Mesenchymal stem cell (in vitro differentiated cells and primary cell): ENCODE data around the gene NOTUM.
A peak's percentile ranks its signal among the peaks of the same experiment; 100 is the strongest.

Source experiments
- DNase-seq: peaks from one replicate; pipeline ENCODE4 v3.0.0-alpha.2; 2013
- H2AFZ ChIP-seq: one replicate; pipeline ENCODE4 v1.6.1; 2013; ENCODE audit warnings: low read depth, mild to moderate bottlenecking, control low read depth, inconsistent platforms, low read length, moderate library complexity
- H2AK5ac ChIP-seq: 2 replicates; pipeline ENCODE4 v1.6.1; 2013; ENCODE audit warnings: low read length, moderate library complexity, mild to moderate bottlenecking, inconsistent platforms; ENCODE audit not compliant: severe bottlenecking
- H2BK120ac ChIP-seq: one replicate; pipeline ENCODE4 v1.6.1; 2013; ENCODE audit warnings: low read depth, mild to moderate bottlenecking, inconsistent platforms, low read length, moderate library complexity
- H2BK12ac ChIP-seq, 2 experiments: one replicate each; pipeline ENCODE4 v1.6.1; 2013; ENCODE audit warnings: inconsistent platforms in 2 of 2, low read length in 2 of 2, mild to moderate bottlenecking in 2 of 2, moderate library complexity in 2 of 2, control low read depth in 1 of 2
- H2BK15ac ChIP-seq: one replicate; pipeline ENCODE4 v1.6.1; 2013; ENCODE audit warnings: mild to moderate bottlenecking, low read depth, inconsistent platforms; ENCODE audit not compliant: poor library complexity, severe bottlenecking
- H2BK5ac ChIP-seq: 2 replicates; pipeline ENCODE4 v1.6.1; 2013; ENCODE audit warnings: low read depth, mild to moderate bottlenecking, low read length, control low read depth, inconsistent platforms; ENCODE audit not compliant: poor library complexity, severe bottlenecking
- H3K14ac ChIP-seq, 2 experiments: one replicate each; pipeline ENCODE4 v1.6.1; 2013; ENCODE audit warnings: inconsistent platforms in 2 of 2, low read length in 2 of 2, control low read depth in 1 of 2, mild to moderate bottlenecking in 1 of 2, moderate library complexity in 1 of 2
- H3K18ac ChIP-seq, 2 experiments: one replicate each; pipeline ENCODE4 v1.6.1; 2013; ENCODE audit warnings: inconsistent platforms in 2 of 2, low read length in 2 of 2, control low read depth in 1 of 2, low read depth in 1 of 2, mild to moderate bottlenecking in 1 of 2
- H3K23ac ChIP-seq, 2 experiments: one replicate each; pipeline ENCODE4 v1.6.1; 2013; ENCODE audit warnings: inconsistent platforms in 2 of 2, low read length in 2 of 2, mild to moderate bottlenecking in 2 of 2, moderate library complexity in 2 of 2, control low read depth in 1 of 2
- H3K27ac ChIP-seq: 2 replicates; pipeline ENCODE4 v1.5.1; 2013; ENCODE audit warnings: mild to moderate bottlenecking, moderate library complexity, low read length, control low read depth, inconsistent platforms; ENCODE audit not compliant: poor library complexity, severe bottlenecking
- H3K27me3 ChIP-seq, 2 experiments: 2 replicates each; pipeline versions ENCODE4 v1.6.1 to v1.7.0; 2013; ENCODE audit warnings: low read length in 2 of 2, mild to moderate bottlenecking in 2 of 2, moderate library complexity in 2 of 2, control low read depth in 1 of 2, inconsistent platforms in 1 of 2; ENCODE audit not compliant: control insufficient read depth in 1 of 2, insufficient read depth in 1 of 2
- H3K36me3 ChIP-seq, 2 experiments: 2 replicates each; pipeline versions ENCODE4 v1.6.1 to v1.7.0; 2013; ENCODE audit warnings: low read length in 2 of 2, control low read depth in 1 of 2, inconsistent platforms in 1 of 2, low read depth in 1 of 2, mild to moderate bottlenecking in 1 of 2; ENCODE audit not compliant: insufficient read depth in 2 of 2, control insufficient read depth in 1 of 2
- H3K4ac ChIP-seq, 2 experiments: one replicate each; pipeline ENCODE4 v1.6.1; 2013; ENCODE audit warnings: inconsistent platforms in 2 of 2, low read length in 2 of 2, mild to moderate bottlenecking in 2 of 2, moderate library complexity in 2 of 2, control low read depth in 1 of 2, low read depth in 1 of 2
- H3K4me1 ChIP-seq: 2 replicates; pipeline ENCODE4 v1.6.1; 2013; ENCODE audit warnings: low read depth, low read length, control low read depth; ENCODE audit not compliant: control insufficient read depth, insufficient read depth
- H3K4me2 ChIP-seq: 2 replicates; pipeline ENCODE4 v1.6.1; 2013; ENCODE audit warnings: low read length, mild to moderate bottlenecking, inconsistent platforms; ENCODE audit not compliant: poor library complexity, severe bottlenecking
- H3K4me3 ChIP-seq, 2 experiments: 2 replicates each; pipeline versions ENCODE4 v1.5.1 to v1.7.0; 2013; ENCODE audit warnings: low read length in 2 of 2, mild to moderate bottlenecking in 2 of 2, control low read depth in 1 of 2, low read depth in 1 of 2; ENCODE audit not compliant: insufficient read depth in 1 of 2
- H3K79me1 ChIP-seq: replicated peaks from 2 replicates; pipeline ENCODE4 v1.6.1; 2013; ENCODE audit warnings: mild to moderate bottlenecking, control low read depth, low read length, inconsistent platforms; ENCODE audit not compliant: poor library complexity, severe bottlenecking
- H3K9ac ChIP-seq: 2 replicates; pipeline ENCODE4 v1.7.0; 2013; ENCODE audit warnings: mild to moderate bottlenecking, low read length, moderate library complexity
- H3K9me3 ChIP-seq: 2 replicates; pipeline ENCODE4 v1.7.0; 2013; ENCODE audit warnings: mild to moderate bottlenecking, low read length; ENCODE audit not compliant: control insufficient read depth
- H4K8ac ChIP-seq: one replicate; pipeline ENCODE4 v1.6.1; 2013; ENCODE audit warnings: inconsistent platforms, mild to moderate bottlenecking, low read length, moderate library complexity
- H4K91ac ChIP-seq: one replicate; pipeline ENCODE4 v1.6.1; 2013; ENCODE audit warnings: mild to moderate bottlenecking, low read length, inconsistent platforms
- WGBS: methylation state at CpG from one replicate; pipeline ENCODE4 v1.1.7; 2013; ENCODE audit warnings: mixed read lengths; 5-methylcytosine and 5-hydroxymethylcytosine counted together

NOTUM gene

DNA sequence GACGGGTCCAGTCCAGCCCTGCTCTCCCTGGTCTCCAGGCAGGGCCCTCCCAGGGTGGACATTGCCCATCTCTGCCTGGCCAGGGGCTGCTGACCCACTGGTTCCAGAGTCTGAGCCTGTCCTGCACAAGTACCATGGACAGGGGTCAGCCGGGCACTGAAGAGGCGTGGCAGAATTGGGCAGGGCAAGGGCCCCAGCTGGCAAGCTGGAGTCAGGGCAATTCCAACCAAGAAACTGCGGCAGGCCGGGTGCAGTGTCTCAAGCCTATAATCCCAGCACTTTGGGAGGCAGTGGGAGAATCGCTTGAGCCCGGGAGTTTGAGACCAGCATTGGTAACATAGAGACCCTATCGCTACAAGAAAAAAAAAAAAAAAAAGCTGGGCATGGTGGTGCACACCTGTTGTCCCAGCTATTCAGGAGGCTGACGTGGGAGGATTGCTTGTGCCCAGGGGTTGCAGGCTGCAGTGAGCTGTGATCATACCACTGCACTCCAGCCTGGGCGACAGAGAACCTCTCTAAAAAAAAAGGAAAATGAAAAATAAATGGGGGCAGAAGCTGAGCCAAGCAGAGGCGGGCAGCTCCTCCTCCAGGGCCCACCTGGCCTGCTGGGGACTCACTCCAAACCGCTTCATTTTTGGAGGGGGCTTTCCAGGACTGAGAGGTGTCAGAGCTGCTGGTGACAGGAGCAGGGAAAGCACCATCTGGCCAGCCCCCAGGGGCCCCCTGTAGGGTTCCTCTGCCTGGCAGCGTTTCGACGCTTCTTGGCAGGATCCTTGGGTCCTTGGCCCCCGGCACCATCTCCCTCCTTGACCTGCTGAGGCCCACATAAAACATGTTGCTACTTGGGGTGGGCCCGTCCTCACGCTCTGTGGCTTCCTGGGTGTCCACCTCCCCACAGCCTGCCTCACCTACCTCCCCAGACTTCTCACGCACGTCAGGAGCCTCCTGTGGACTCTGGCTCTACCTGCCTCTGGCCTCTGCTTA, 30.6 kb downstream of the NOTUM start:
- no peak overlapping the region for H3K18ac ChIP-seq
- H3K79me1 ChIP-seq = peaks cover 17% of the 10 kb centered on the region
- H2BK5ac ChIP-seq = no peak overlapping the region
- no peak overlapping the region for H3K23ac ChIP-seq
- no peak overlapping the region for H2BK12ac ChIP-seq
- H2BK120ac ChIP-seq = no peak overlapping the region
- H4K8ac ChIP-seq = no peak overlapping the region
- H3K9me3 ChIP-seq = no peaks in the 10 kb centered on the region
- H2AFZ ChIP-seq = no peak overlapping the region
- peaks cover 44% of the 10 kb centered on the region for H3K4me1 ChIP-seq
- no peak overlapping the region for H2BK15ac ChIP-seq
- 79% methylated on average over 20 of the region's 20 CpGs for WGBS
- no peak overlapping the region for H3K4me3 ChIP-seq
- no peak overlapping the region for H3K9ac ChIP-seq
- no peak overlapping the region for H3K14ac ChIP-seq
- H3K4ac ChIP-seq = no peak overlapping the region
- peaks cover 0 to 17% of the 10 kb centered on the region in 2 experiments for H3K27me3 ChIP-seq
- no peak overlapping the region for H3K4me2 ChIP-seq
- DNase-seq = no peak
- no peak overlapping the region for H3K27ac ChIP-seq
- H3K36me3 ChIP-seq = peaks cover 0 to 42% of the 10 kb centered on the region in 2 experiments
- no peak overlapping the region for H2AK5ac ChIP-seq
- H4K91ac ChIP-seq = no peak overlapping the region

DNA sequence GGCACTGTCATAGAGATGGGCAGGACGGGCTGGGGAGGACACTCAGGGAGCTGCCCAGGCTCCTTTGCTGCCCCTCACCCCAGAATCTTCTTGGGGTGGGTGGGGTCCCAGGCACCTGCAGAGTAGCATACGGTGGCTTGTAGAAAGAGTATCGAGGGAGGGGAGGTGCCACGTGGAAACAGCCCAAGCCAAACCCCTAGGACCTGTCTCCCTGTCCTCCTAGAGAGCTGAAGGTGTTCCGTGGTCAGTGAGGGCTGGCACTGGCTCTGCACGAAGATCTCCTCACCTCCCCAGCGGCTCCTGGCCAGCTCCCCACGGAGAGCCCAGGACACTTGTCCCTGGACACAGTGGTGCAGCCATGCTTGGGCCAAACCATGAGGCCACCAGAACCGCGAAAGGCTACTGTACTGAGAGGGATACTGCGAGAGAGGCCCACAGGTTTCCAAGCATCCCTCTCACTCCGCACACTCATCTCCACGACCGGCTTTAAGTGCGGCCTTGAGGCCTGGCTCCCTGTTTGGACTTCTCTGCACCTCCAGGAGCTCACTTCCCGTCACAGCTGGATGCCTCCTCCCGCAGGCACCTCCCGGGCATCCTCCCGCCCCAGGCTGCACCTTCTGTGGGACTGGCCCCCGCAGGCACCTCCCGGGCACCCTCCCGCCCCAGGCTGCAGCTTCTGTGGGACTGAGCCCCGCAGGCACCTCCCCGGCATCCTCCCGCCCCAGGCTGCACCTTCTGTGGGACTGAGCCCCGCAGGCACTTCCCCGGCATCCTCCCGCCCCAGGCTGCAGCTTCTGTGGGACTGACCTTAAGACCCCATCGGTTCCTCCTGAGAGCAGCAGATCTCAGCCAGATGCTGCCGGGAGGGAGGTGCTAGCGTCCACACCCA, 31.5 kb downstream of the NOTUM start:
- no peak overlapping the region for H3K4me2 ChIP-seq
- H4K91ac ChIP-seq = no peak overlapping the region
- no peak overlapping the region for H3K14ac ChIP-seq
- no peak overlapping the region for H2AFZ ChIP-seq
- WGBS = 89% methylated on average over 31 of the region's 31 CpGs
- no peaks in the 10 kb centered on the region for H3K9me3 ChIP-seq
- H3K4ac ChIP-seq = no peak overlapping the region
- H2BK5ac ChIP-seq = no peak overlapping the region
- DNase-seq = no peak
- H2BK12ac ChIP-seq = no peak overlapping the region
- H3K27me3 ChIP-seq = peaks cover 0 to 17% of the 10 kb centered on the region in 2 experiments
- H2BK15ac ChIP-seq = no peak overlapping the region
- no peak overlapping the region for H4K8ac ChIP-seq
- H2BK120ac ChIP-seq = no peak overlapping the region
- no peak overlapping the region for H3K27ac ChIP-seq
- no peak overlapping the region for H2AK5ac ChIP-seq
- H3K79me1 ChIP-seq = peaks cover 10% of the 10 kb centered on the region
- H3K18ac ChIP-seq = no peak overlapping the region
- no peak overlapping the region for H3K9ac ChIP-seq
- H3K36me3 ChIP-seq = peaks cover 0 to 37% of the 10 kb centered on the region in 2 experiments
- peaks cover 44% of the 10 kb centered on the region for H3K4me1 ChIP-seq
- H3K23ac ChIP-seq = no peak overlapping the region
- H3K4me3 ChIP-seq = peak overlapping the region in 1 of 2 experiments; percentile 78

DNA sequence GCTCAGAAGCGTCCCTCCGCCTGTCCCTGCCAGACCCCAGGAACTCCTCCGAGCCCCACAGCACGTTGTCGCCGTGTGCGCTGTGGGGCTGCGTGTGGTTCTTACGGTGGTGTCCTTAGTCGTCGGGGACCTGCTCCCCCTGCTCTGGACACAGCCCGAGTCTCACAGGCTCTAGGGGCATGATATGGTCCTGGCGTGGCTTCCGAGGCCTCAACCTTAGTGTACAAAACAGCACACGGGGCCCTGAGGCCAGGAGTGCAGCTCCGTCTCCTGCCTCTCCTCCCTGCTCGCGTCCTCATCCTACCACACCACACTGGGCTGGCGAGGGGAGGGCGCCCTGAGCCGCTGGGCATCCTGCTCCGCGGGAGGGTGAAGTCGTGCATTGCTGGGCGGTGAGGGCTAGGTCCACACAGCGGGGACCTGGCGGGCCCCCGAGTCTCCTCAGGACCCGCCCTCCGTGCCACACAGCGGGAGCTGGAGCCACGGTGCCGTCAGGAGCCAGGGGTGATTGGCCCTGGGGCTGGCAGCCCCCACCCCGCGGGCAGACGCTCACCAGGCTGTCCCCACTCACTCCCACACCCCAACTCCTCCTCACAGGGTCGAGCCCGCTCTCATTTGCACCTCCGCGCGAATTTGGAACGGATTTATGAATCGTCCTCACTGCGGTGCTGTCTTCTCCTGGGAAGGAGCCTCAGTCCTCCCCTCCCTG, 32.3 kb downstream of the NOTUM start:
- Histone ChIP-seq H2BK5ac (no peak overlapping the region), H2AFZ (peak overlapping the region; percentile 82), H3K23ac (peak overlapping the region in 1 of 2 experiments; percentile 91), H2BK120ac (peak overlapping the region; percentile 84), H2BK15ac (no peak overlapping the region), H3K4me3 (peak overlapping the region; percentile 78 to 88), H3K9me3 (no peaks in the 10 kb centered on the region), H3K36me3 (peaks cover 0 to 29% of the 10 kb centered on the region in 2 experiments), H4K91ac (peak overlapping the region; percentile 77), H3K4me2 (peak overlapping the region; percentile 82), H2BK12ac (peak overlapping the region in 1 of 2 experiments; percentile 88), H3K9ac (peak overlapping the region; percentile 79), H3K4ac (peak overlapping the region; percentile 6 to 93), H3K27me3 (peaks cover 0 to 17% of the 10 kb centered on the region in 2 experiments), H3K18ac (peak overlapping the region; percentile 49 to 90), H3K79me1 (peaks cover 10% of the 10 kb centered on the region), H2AK5ac (peak overlapping the region; percentile 57), H3K14ac (peak overlapping the region in 1 of 2 experiments; percentile 94), H4K8ac (peak overlapping the region; percentile 70), H3K4me1 (peaks cover 51% of the 10 kb centered on the region), H3K27ac (no peak overlapping the region)
- 49% methylated on average over 44 of the region's 44 CpGs for WGBS
- DNase-seq = peak; percentile 18
